ENCODE measurements around the gene VSIG10.

The VSIG10 gene

GRCh38 chr12:118050972-118051910 is 52.6 kb downstream of the VSIG10 start:
- no peak for TF ChIP-seq USF1 (IDR thresholded peaks at IDR 0.05)
- TF ChIP-seq NFIC (IDR thresholded peaks at IDR 0.05): no peak
- no peak for TF ChIP-seq YY1 (IDR thresholded peaks at IDR 0.05; ENCODE audit: low read depth)
- no peak for TF ChIP-seq TCF12 (IDR thresholded peaks at IDR 0.05; ENCODE audit: low read depth)
- no peak for TF ChIP-seq FOXM1 (IDR thresholded peaks at IDR 0.05; ENCODE audit: borderline replicate concordance, low read depth)
- TF ChIP-seq ZBTB7A (IDR thresholded peaks at IDR 0.05; ENCODE audit: low read depth): no peak
- TF ChIP-seq REST (IDR thresholded peaks at IDR 0.05; ENCODE audit: low read depth): no peak
- no peak for TF ChIP-seq EGR1 (IDR thresholded peaks at IDR 0.05)
- no peak for TF ChIP-seq EP300 (IDR thresholded peaks at IDR 0.05; ENCODE audit: borderline replicate concordance)
- no peak for TF ChIP-seq TAF1 (IDR thresholded peaks at IDR 0.05; ENCODE audit: low read depth)
- no peak for TF ChIP-seq MAX (IDR thresholded peaks at IDR 0.05)
- no peak for TF ChIP-seq CREB1 (IDR thresholded peaks at IDR 0.05; ENCODE audit: low read depth)
- TF ChIP-seq TEAD4 (IDR thresholded peaks at IDR 0.05): no peak
- TF ChIP-seq RAD21 (IDR thresholded peaks at IDR 0.05; ENCODE audit: low read depth): no peak
- TF ChIP-seq CEBPB (IDR thresholded peaks at IDR 0.05): no peak

- TF ChIP-seq TCF12 (IDR thresholded peaks at IDR 0.05; ENCODE audit: low read depth): no peak
- no peak for TF ChIP-seq REST (IDR thresholded peaks at IDR 0.05; ENCODE audit: low read depth)
These were observed 57.4 kb downstream of the VSIG10 start for GRCh38 chr12:118046430-118046829.

- TF ChIP-seq MAX (IDR thresholded peaks at IDR 0.05) (no peak), ZBTB7A (IDR thresholded peaks at IDR 0.05; ENCODE audit: low read depth) (no peak), CREB1 (IDR thresholded peaks at IDR 0.05; ENCODE audit: low read depth) (no peak), CEBPB (IDR thresholded peaks at IDR 0.05) (no peak), REST (IDR thresholded peaks at IDR 0.05; ENCODE audit: low read depth) (no peak), EP300 (IDR thresholded peaks at IDR 0.05; ENCODE audit: borderline replicate concordance) (no peak), TAF1 (IDR thresholded peaks at IDR 0.05; ENCODE audit: low read depth) (no peak), FOXM1 (IDR thresholded peaks at IDR 0.05; ENCODE audit: borderline replicate concordance, low read depth) (no peak), NFIC (IDR thresholded peaks at IDR 0.05) (no peak), TEAD4 (IDR thresholded peaks at IDR 0.05) (no peak), TCF12 (IDR thresholded peaks at IDR 0.05; ENCODE audit: low read depth) (no peak), YY1 (IDR thresholded peaks at IDR 0.05; ENCODE audit: low read depth) (no peak), EGR1 (IDR thresholded peaks at IDR 0.05) (no peak), RAD21 (IDR thresholded peaks at IDR 0.05; ENCODE audit: low read depth) (no peak), USF1 (IDR thresholded peaks at IDR 0.05) (no peak)
These were observed 59.2 kb downstream of the VSIG10 start for GRCh38 chr12:118044577-118044976.

- TF ChIP-seq CEBPB (IDR thresholded peaks at IDR 0.05) (no peak), RAD21 (IDR thresholded peaks at IDR 0.05; ENCODE audit: low read depth) (no peak), ZBTB7A (IDR thresholded peaks at IDR 0.05; ENCODE audit: low read depth) (no peak), CREB1 (IDR thresholded peaks at IDR 0.05; ENCODE audit: low read depth) (no peak), MAX (IDR thresholded peaks at IDR 0.05) (no peak), EGR1 (IDR thresholded peaks at IDR 0.05) (no peak), YY1 (IDR thresholded peaks at IDR 0.05; ENCODE audit: low read depth) (no peak), USF1 (IDR thresholded peaks at IDR 0.05) (no peak), REST (IDR thresholded peaks at IDR 0.05; ENCODE audit: low read depth) (no peak), TAF1 (IDR thresholded peaks at IDR 0.05; ENCODE audit: low read depth) (no peak), TEAD4 (IDR thresholded peaks at IDR 0.05) (no peak), FOXM1 (IDR thresholded peaks at IDR 0.05; ENCODE audit: borderline replicate concordance, low read depth) (no peak), TCF12 (IDR thresholded peaks at IDR 0.05; ENCODE audit: low read depth) (no peak), EP300 (IDR thresholded peaks at IDR 0.05; ENCODE audit: borderline replicate concordance) (no peak), NFIC (IDR thresholded peaks at IDR 0.05) (no peak)
These were observed 59.7 kb downstream of the VSIG10 start for GRCh38 chr12:118044075-118044474.

All from Ishikawa (cell line).